H9 (cell line): Measurements from ENCODE around the gene FAM9C. TPM values are rescaled to one million over a fixed set of nuclear protein-coding genes. Genes with fewer than 3 reads are reported as not detected.
"Not testable (repeated sequence)": the region's sequence is repeated elsewhere in the genome, so short reads cannot be mapped to it uniquely, and the experiment has no call there.

Experiments used
- DNase-seq: peaks from one replicate; pipeline ENCODE4 v3.0.0-alpha.2; 2017
- H2AFZ ChIP-seq: one replicate; pipeline ENCODE4 v1.6.1; 2013; ENCODE audit warnings: mild to moderate bottlenecking, low read length, control low read depth, moderate library complexity
- H2AK5ac ChIP-seq: 2 replicates; pipeline ENCODE4 v1.6.1; 2013; ENCODE audit warnings: low read length, control low read depth, mixed read lengths; ENCODE audit not compliant: insufficient read length
- H2BK120ac ChIP-seq: one replicate; pipeline ENCODE4 v1.6.1; 2013; ENCODE audit warnings: low read depth, mild to moderate bottlenecking, low read length, control low read depth, inconsistent platforms; ENCODE audit not compliant: poor library complexity, severe bottlenecking
- H2BK12ac ChIP-seq: 2 replicates; pipeline ENCODE4 v1.6.1; 2013; ENCODE audit warnings: low read length, control low read depth, mixed read lengths, low read depth; ENCODE audit not compliant: insufficient read length
- H2BK15ac ChIP-seq: 2 replicates; pipeline ENCODE4 v1.6.1; 2013; ENCODE audit warnings: low read depth, low read length, control low read depth
- H2BK20ac ChIP-seq: one replicate; pipeline ENCODE4 v1.6.1; 2013; ENCODE audit warnings: low read depth, mild to moderate bottlenecking, low read length, control low read depth, inconsistent platforms; ENCODE audit not compliant: poor library complexity, severe bottlenecking
- H2BK5ac ChIP-seq: 2 replicates; pipeline ENCODE4 v1.6.1; 2013; ENCODE audit warnings: low read length, control low read depth, mixed read lengths; ENCODE audit not compliant: insufficient read length
- H3K14ac ChIP-seq: 2 replicates; pipeline ENCODE4 v1.6.1; 2013; ENCODE audit warnings: low read length, control low read depth; ENCODE audit not compliant: insufficient read depth
- H3K18ac ChIP-seq: 2 replicates; pipeline ENCODE4 v1.6.1; 2013; ENCODE audit warnings: low read depth, mild to moderate bottlenecking, mixed read lengths, low read length, control low read depth; ENCODE audit not compliant: insufficient read length
- H3K23ac ChIP-seq: 2 replicates; pipeline ENCODE4 v1.6.1; 2013; ENCODE audit warnings: low read length, control low read depth, mixed read lengths, low read depth; ENCODE audit not compliant: insufficient read length
- H3K23me2 ChIP-seq: 2 replicates; pipeline ENCODE4 v1.6.1; 2013; ENCODE audit warnings: low read depth, mild to moderate bottlenecking, mixed read lengths, low read length, control low read depth; ENCODE audit not compliant: insufficient read length, poor library complexity, severe bottlenecking
- H3K27ac ChIP-seq: 2 replicates; pipeline ENCODE4 v1.5.1; 2013; ENCODE audit warnings: low read length, control low read depth, mixed read lengths, low read depth; ENCODE audit not compliant: insufficient read length
- H3K27me3 ChIP-seq: 2 replicates; pipeline ENCODE4 v1.6.1; 2013; ENCODE audit warnings: low read length, control low read depth, inconsistent platforms; ENCODE audit not compliant: insufficient read depth
- H3K4ac ChIP-seq: 2 replicates; pipeline ENCODE4 v1.6.1; 2013; ENCODE audit warnings: low read depth, mild to moderate bottlenecking, control low read depth, inconsistent platforms, low read length, moderate library complexity
- H3K4me1 ChIP-seq: 2 replicates; pipeline ENCODE4 v1.6.1; 2013; ENCODE audit warnings: low read length, control low read depth, inconsistent platforms; ENCODE audit not compliant: insufficient read depth
- H3K4me2 ChIP-seq: 2 replicates; pipeline ENCODE4 v1.6.1; 2013; ENCODE audit warnings: low read length, control low read depth, mixed read lengths; ENCODE audit not compliant: insufficient read length, insufficient read depth
- H3K56ac ChIP-seq: 2 replicates; pipeline ENCODE4 v1.6.1; 2013; ENCODE audit warnings: low read depth, mild to moderate bottlenecking, mixed read lengths, low read length, control low read depth; ENCODE audit not compliant: insufficient read length
- H3K79me1 ChIP-seq: 2 replicates; pipeline ENCODE4 v1.6.1; 2013; ENCODE audit warnings: low read depth, mild to moderate bottlenecking, moderate library complexity, low read length, control low read depth, inconsistent platforms; ENCODE audit not compliant: insufficient read depth, poor library complexity, severe bottlenecking
- H3K79me2 ChIP-seq: 2 replicates; pipeline ENCODE4 v1.6.1; 2013; ENCODE audit warnings: low read length, control low read depth, inconsistent platforms; ENCODE audit not compliant: insufficient read depth
- H3K9ac ChIP-seq: 2 replicates; pipeline ENCODE4 v1.6.1; 2013; ENCODE audit warnings: low read length, control low read depth, mixed read lengths; ENCODE audit not compliant: insufficient read length; ENCODE audit errors: extremely low read depth
- H3K9me3 ChIP-seq: one replicate; pipeline ENCODE4 v1.6.1; 2013; ENCODE audit warnings: low read depth, low read length, inconsistent platforms; ENCODE audit not compliant: control insufficient read depth
- H3T11ph ChIP-seq: one replicate; pipeline ENCODE4 v1.6.1; 2013; ENCODE audit warnings: mild to moderate bottlenecking, low read length, control low read depth, inconsistent platforms
- H4K20me1 ChIP-seq: one replicate; pipeline ENCODE4 v1.6.1; 2013; ENCODE audit not compliant: control insufficient read depth, insufficient read length, insufficient read depth
- H4K5ac ChIP-seq: 2 replicates; pipeline ENCODE4 v1.6.1; 2013; ENCODE audit warnings: low read depth, mild to moderate bottlenecking, mixed read lengths, low read length, control low read depth; ENCODE audit not compliant: insufficient read length
- H4K8ac ChIP-seq: replicated peaks from 2 replicates; pipeline ENCODE4 v1.6.1; 2013; ENCODE audit warnings: low read length, control low read depth, mixed read lengths, low read depth; ENCODE audit not compliant: insufficient read length
- H4K91ac ChIP-seq: 2 replicates; pipeline ENCODE4 v1.6.1; 2013; ENCODE audit warnings: low read depth, mild to moderate bottlenecking, moderate library complexity, mixed read lengths, low read length, control low read depth; ENCODE audit not compliant: insufficient read length
- H3K27ac Mint-ChIP-seq, 3 experiments: 2 replicates in 2 of 3; 3 replicates in 1 of 3; pipeline ENCODE4 v1.8.0; 2020 to 2021; ENCODE audit warnings: mixed read lengths in 3 of 3, mild to moderate bottlenecking in 1 of 3, moderate library complexity in 1 of 3
- H3K27me3 Mint-ChIP-seq: 2 replicates; pipeline ENCODE4 v1.8.0; 2021; ENCODE audit warnings: low read depth, mild to moderate bottlenecking, moderate library complexity, mixed read lengths
- H3K36me3 Mint-ChIP-seq, 3 experiments: 2 replicates in 2 of 3; 3 replicates in 1 of 3; pipeline ENCODE4 v1.8.0; 2020 to 2021; ENCODE audit warnings: low read depth in 3 of 3, mixed read lengths in 3 of 3; ENCODE audit not compliant: insufficient read depth in 1 of 3
- H3K4me1 Mint-ChIP-seq, 2 experiments: 2 replicates each; pipeline ENCODE4 v1.8.0; 2020; ENCODE audit warnings: mixed read lengths in 2 of 2
- H3K4me3 Mint-ChIP-seq, 2 experiments: 2 replicates in 1 of 2; 3 replicates in 1 of 2; pipeline ENCODE4 v1.8.0; 2020 to 2021; ENCODE audit warnings: mild to moderate bottlenecking in 2 of 2, mixed read lengths in 2 of 2, moderate library complexity in 1 of 2
- H3K9me3 Mint-ChIP-seq, 2 experiments: 2 replicates in 1 of 2; 3 replicates in 1 of 2; pipeline ENCODE4 v1.8.0; 2020; ENCODE audit warnings: mild to moderate bottlenecking in 2 of 2, mixed read lengths in 2 of 2, moderate library complexity in 1 of 2
- CTCF ChIP-seq: fragments of 200-600 bp; sonication (generic); conservative IDR thresholded peaks from 3 replicates; pipeline ENCODE4 v1.8.0; 2021; ENCODE audit warnings: antibody characterized with exemption, mild to moderate bottlenecking
- WGBS: extraction: QIAGEN DNeasy Blood & Tissue Kit; methylation state at CpG from one replicate; pipeline ENCODE4 v1.1.7; 2013; ENCODE audit warnings: missing lambda C conversion rate, low lambda C conversion rate, mixed read lengths; ENCODE audit not compliant: insufficient read length; ENCODE audit errors: extremely low coverage; 5-methylcytosine and 5-hydroxymethylcytosine counted together
- total RNA-seq: library from RNA; stranded (reverse); gene quantifications from 2 replicates; pipeline ENCODE4 v1.2.1, GENCODE V29; 2021

FAM9C gene
- total RNA-seq, 1 experiment from 2014 or later, result not detected

- Mint-ChIP-seq H3K36me3 (peaks cover under 1 to 4% (median 1%) of the 10 kb centered on the region in 3 experiments; a peak in 1 of 7 replicates), H3K9me3 (peaks cover 57 to 62% of the 10 kb centered on the region in 2 experiments), H3K4me3 (no peak overlapping the region), H3K4me1 (peaks cover 13 to 18% of the 10 kb centered on the region in 2 experiments), H3K27me3 (no peaks in the 10 kb centered on the region), H3K27ac (peak overlapping the region in 2 of 3 experiments; percentile 53 to 72; a peak in 3 of 7 replicates)
- no peak overlapping the region for H3T11ph ChIP-seq
- H2AK5ac ChIP-seq, result no peak overlapping the region
- H4K5ac ChIP-seq, result no peak overlapping the region
- H2BK5ac ChIP-seq, result no peak overlapping the region
- H3K79me2 ChIP-seq, result no peaks in the 10 kb centered on the region
- H3K23ac ChIP-seq, result no peak overlapping the region
- no peak overlapping the region for H3K56ac ChIP-seq
- DNase-seq, result no peak
- no peak overlapping the region for H3K18ac ChIP-seq
- no peak overlapping the region for H3K27ac ChIP-seq
- no peaks in the 10 kb centered on the region for H4K20me1 ChIP-seq
- no peak for TF ChIP-seq CTCF
- WGBS, result no CpG with 5 or more reads among the region's 2 CpGs
- H2BK15ac ChIP-seq, result no peak overlapping the region
- H3K9me3 ChIP-seq, result peaks cover 5% of the 10 kb centered on the region
- no peak overlapping the region for H2AFZ ChIP-seq
- H3K9ac ChIP-seq, result no peak overlapping the region
- no peak overlapping the region for H2BK12ac ChIP-seq
- 0 out of 2 replicates have a peak overlapping the region, but pooled peaks have one; percentile 36 for H3K14ac ChIP-seq
- no peak overlapping the region for H3K4ac ChIP-seq
- H3K4me1 ChIP-seq, result no peaks in the 10 kb centered on the region; the same call in 1 of the 2 replicates
- H4K8ac ChIP-seq, result no peak overlapping the region
- H3K23me2 ChIP-seq, result no peaks in the 10 kb centered on the region
- no peak overlapping the region for H3K4me2 ChIP-seq
- no peak overlapping the region for H2BK20ac ChIP-seq
- H3K27me3 ChIP-seq, result no peaks in the 10 kb centered on the region
- no peaks in the 10 kb centered on the region for H3K79me1 ChIP-seq
- H4K91ac ChIP-seq, result no peak overlapping the region
- H2BK120ac ChIP-seq, result no peak overlapping the region
Observed at GRCh38 chrX:13022926-13023325, 21.5 kb downstream of the FAM9C start.

- H3K79me1 ChIP-seq, H2BK12ac ChIP-seq, H3K56ac ChIP-seq, H4K20me1 ChIP-seq, H3K36me3 Mint-ChIP-seq, H2BK20ac ChIP-seq, H3K79me2 ChIP-seq, H3K27me3 ChIP-seq, DNase-seq, H3K4ac ChIP-seq, H3K23ac ChIP-seq, H2BK120ac ChIP-seq, H3K14ac ChIP-seq, H3K18ac ChIP-seq, H2BK15ac ChIP-seq, H3T11ph ChIP-seq, H4K8ac ChIP-seq, H3K27ac ChIP-seq, H2AK5ac ChIP-seq, H3K9ac ChIP-seq, H3K27me3 Mint-ChIP-seq, H3K9me3 ChIP-seq, H4K5ac ChIP-seq, H4K91ac ChIP-seq, H2BK5ac ChIP-seq, H3K4me3 Mint-ChIP-seq, H3K4me2 ChIP-seq, H3K4me1 ChIP-seq, H3K27ac Mint-ChIP-seq, H2AFZ ChIP-seq, H3K23me2 ChIP-seq: not testable (repeated sequence)
- H3K4me1 Mint-ChIP-seq, result peaks cover 21 to 25% of the 10 kb centered on the region in 2 experiments
- peaks cover 49 to 62% of the 10 kb centered on the region in 2 experiments for H3K9me3 Mint-ChIP-seq
- no CpG with 5 or more reads among the region's 6 CpGs for WGBS
Observed at GRCh38 chrX:13016731-13017130, 27.7 kb downstream of the FAM9C start.
